GM12801 (cell line): ENCODE measurements around the gene ALPL.

Experiments used
- TF ChIP-seq, protein P1 (sequence below): IDR thresholded peaks from one replicate; pipeline ENCODE4 v1.5.1; 2011; ENCODE audit warnings: control low read depth; ENCODE audit not compliant: insufficient read length; ENCODE audit errors: extremely low read depth

ALPL gene

DNA sequence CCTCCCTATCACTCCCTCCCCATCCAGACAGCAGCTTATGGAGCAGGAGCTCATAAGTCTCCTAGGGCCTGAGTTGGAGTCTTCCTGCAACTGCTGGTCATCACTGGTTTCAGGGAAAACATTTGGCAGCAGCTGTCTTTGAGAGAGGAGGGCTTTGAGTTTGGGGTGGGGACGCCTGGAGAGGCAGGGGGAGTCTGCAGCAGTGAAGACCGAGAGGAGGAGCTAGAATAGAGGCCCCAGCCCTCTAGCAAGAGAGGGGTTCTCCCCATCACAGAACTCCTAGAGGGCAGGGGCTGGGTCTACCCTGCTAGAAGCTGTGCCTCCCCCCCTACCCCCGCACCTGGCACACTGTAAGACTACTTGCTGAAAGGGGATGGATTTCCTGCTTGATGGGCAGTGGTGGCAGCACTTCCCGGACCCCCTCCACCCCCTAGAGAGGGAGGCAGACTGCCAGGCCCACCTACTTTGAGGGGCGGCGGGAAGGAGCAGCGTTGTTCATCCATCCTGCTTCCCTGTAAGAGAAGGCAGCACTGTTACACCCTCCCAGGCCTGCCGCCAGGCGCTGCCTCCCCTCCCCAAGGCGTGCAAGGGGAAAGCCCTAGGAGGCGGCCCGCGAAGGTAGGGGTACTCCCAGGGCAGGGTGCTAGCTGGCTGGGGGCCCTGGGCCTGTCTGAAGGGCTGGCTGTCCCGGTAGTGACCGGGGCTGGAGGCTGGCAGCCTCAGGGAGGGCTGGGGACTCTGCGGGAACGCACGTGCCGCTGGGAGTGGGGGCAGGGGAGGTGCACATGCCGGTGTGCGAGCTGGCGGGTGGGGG is 109.5 kb downstream of the ALPL start:
- TF ChIP-seq, protein P1, sequence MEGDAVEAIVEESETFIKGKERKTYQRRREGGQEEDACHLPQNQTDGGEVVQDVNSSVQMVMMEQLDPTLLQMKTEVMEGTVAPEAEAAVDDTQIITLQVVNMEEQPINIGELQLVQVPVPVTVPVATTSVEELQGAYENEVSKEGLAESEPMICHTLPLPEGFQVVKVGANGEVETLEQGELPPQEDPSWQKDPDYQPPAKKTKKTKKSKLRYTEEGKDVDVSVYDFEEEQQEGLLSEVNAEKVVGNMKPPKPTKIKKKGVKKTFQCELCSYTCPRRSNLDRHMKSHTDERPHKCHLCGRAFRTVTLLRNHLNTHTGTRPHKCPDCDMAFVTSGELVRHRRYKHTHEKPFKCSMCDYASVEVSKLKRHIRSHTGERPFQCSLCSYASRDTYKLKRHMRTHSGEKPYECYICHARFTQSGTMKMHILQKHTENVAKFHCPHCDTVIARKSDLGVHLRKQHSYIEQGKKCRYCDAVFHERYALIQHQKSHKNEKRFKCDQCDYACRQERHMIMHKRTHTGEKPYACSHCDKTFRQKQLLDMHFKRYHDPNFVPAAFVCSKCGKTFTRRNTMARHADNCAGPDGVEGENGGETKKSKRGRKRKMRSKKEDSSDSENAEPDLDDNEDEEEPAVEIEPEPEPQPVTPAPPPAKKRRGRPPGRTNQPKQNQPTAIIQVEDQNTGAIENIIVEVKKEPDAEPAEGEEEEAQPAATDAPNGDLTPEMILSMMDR: no peak

DNA sequence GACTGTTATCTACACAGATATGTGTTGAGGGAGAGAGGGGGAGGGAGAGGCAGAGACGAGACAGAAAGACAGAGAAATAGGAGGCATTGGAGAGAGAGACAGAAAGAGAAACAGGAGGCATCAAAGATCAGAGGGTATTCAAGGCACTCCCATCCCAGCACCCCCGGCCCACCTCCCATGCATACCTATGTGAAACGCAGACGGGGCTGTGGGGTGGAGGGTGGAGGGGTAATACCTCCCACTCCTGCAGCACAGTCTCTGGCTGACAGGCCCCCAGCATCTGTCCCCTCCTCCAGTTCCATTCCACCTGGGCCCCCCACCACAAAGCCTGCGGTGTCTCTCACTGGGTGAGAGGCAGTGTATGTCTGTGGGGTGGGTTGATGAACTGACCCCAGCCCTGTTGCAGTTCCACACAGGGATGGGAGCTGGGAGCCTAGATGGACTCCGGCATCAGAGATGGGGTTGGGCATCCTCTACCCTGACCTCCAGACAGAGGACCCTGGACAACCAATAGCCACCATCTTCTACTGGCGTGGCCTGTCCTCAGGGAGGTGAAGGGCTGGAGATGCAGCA is 110.2 kb downstream of the ALPL start:
- TF ChIP-seq, protein P1: no peak

DNA sequence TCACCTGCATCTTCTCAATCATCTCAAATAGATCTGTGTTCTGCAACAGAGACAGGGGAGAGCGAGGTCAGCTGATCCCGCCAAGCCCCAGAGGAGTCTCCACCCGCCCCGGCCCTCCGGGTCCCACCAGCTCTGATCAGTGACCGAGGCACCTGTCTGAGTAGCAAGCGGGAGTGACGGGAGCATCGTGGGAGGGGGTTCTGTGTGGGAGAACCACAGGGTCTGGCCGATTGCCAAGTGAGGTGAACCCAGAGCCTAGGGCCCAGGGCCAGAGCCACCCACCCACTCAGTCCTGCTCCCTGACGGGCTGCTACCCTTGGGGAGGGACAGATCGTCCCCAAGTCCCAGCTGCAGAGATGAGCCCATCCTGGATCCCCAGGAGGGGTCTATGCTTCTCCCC is 110.8 kb downstream of the ALPL start:
- TF ChIP-seq, protein P1: no peak

DNA sequence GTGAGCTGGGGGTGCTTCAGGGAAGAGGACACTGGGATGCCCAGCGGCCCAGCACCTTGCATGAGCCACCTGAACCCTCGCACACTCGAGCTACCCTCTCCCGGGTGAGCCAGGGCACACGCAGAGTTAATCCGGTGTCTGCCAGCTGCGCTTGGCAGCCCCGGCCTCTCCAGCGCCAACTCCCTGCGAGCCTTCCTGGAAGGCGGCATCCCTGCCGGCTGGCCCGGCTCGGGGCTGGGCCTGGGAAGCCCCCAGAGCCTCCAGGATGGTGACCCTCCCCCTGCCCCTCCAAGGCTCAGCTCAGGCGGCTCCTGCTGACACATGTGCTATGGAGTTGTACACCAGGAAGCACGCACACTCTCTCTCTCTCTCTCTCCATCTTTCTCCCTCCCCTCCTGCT is 111.3 kb downstream of the ALPL start:
- TF ChIP-seq, protein P1: no peak

DNA sequence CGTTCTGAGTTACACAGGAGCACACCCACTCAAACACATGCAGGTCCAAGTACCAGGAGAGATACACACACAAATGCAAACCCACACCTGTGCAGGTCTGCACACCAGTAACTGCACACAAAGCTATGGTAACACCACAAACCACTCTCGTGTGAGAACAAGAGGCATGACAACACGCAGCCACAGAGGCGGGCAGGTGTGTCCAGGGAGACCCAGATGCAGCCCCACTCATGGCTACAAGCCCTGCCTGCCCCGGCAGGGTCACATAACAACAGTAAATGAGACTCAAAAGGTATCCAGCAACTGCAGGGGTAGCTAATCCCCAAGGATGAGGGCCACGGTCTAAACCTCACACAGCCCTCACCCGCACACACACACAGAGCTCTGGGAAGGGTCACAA is 111.8 kb downstream of the ALPL start:
- TF ChIP-seq, protein P1: no peak

DNA sequence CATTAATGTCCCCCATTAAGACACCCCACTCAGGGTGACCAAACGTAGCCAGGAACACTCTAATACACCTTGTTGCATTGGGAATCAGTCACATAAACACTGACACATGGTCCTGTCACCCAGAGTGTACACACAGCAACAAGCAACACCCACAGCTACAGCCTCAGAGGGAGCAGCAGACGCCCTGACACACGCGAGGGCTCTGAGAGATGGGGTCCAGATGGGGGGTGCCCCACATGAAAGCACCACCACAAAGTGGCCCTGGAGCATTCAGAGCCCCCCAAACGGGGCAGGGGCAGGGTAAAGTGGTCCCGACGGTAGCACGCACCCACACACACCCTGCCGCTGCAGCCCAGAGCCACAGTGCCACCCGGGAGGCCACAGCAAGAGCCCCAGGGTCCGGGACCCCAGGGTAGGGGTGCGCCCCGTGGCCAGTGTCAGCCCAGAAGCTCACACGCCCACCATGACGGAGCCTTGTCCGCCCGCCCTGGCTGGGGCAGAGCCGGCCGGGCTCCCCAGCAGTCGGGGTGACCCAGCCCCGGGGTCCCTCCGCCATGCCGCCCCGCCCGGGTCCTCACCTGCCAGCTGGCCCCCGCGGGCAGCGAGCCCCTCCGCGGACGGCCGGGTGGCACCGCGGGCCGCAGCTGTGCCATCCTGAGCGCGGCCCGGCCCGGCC is 112.7 kb downstream of the ALPL start:
- TF ChIP-seq, protein P1: no peak

DNA sequence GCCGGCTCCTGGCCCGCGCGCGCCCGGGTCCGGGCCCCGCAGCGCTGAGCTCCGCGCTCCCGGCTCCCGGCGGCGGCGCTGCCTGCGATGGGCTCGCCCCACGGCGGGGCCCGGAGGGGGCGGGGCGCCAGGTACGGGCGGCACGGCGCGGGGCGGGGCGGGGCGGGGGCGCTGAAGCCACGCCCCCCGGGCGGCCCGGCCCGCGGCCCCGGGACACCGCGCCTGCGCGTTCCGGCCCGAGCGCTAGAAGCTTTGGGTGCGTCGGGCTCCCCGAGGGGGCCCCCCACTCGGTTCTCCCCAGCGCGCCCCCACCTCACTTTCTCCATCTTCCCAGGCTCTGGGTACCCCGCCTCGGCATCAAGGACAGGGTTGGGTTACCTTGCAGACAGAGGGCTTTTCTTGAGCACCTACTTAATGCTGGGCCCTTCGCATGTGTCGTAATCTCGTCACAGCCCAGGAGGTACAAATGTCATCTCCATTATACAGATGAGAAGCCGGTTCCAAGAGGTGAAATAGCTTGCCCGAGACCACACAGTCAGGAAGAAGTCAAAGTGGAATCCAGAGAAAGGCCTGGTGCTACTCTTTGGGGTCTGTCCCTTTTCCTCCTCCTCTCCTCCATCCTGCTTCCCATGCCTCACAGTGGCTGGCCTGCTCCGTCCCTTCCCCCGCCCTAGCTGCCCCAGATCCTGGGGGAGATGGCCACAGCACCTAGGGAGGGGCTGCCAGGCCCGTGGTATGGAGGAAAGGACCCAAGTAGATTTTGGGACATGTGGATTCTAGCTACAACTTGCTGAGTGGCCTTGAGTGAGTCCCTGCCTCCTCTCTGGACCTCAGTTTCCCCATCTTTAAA is 113.5 kb downstream of the ALPL start:
- TF ChIP-seq, protein P1: no peak
